HCT116 (cell line): Measurements from ENCODE around the gene THRB. TPM values are rescaled to one million over a fixed set of nuclear protein-coding genes. Genes with fewer than 3 reads are reported as not detected.

Experiments used
- ATAC-seq: fragments of 200-7000 bp; cut with Tn5 transposase; 2 replicates; pipeline ENCODE4 v1.9.1; 2020; ENCODE audit warnings: mild to moderate bottlenecking, moderate library complexity
- BruUV-seq: library from RNA; stranded (reverse); fragments of 400-500 nt; replicated peaks from 2 replicates; lab custom pipeline; 2021; lab: Mats Ljungman, UMichigan
- CTCF ChIA-PET: fragments of 300-600 bp; sonication (Branson Sonifier 250); formaldehyde crosslinking; loops from one replicate; lab custom pipeline; 2021; ENCODE audit warnings: antibody characterized with exemption; lab: Charles Lee
- POLR2A ChIA-PET: fragments of 300-600, 350-600 bp; sonication (Branson Sonifier 250); formaldehyde crosslinking; loops from one replicate; lab custom pipeline; 2021; ENCODE audit warnings: antibody characterized with exemption; lab: Charles Lee
- RAD21 ChIA-PET, 2 experiments: fragments of 300-600 bp; sonication (Branson Sonifier 250); formaldehyde crosslinking; loops; one replicate each; lab custom pipeline; 2023; ENCODE audit warnings: low total read pairs in 2 of 2; ENCODE audit not compliant: uncharacterized antibody in 2 of 2, unreplicated experiment in 2 of 2, low non-redundant PET in 1 of 2; lab: Charles Lee
- DNase-seq: peaks from one replicate; pipeline ENCODE4 v3.0.0-alpha.2; 2010; ENCODE audit warnings: low read depth, low spot score
- H2AFZ ChIP-seq: fragments of 200-600 bp; shearing (Covaris generic), sonication (generic); 2 replicates; pipeline ENCODE4 v1.6.1; 2017; ENCODE audit warnings: low read depth, mixed run types, mixed read lengths, antibody characterized with exemption, low read length; ENCODE audit not compliant: poor library complexity, severe bottlenecking
- H3K27ac ChIP-seq: 2 replicates; pipeline ENCODE4 v1.5.1; 2012; ENCODE audit warnings: low read depth, low read length
- H3K27me3 ChIP-seq: fragments of 200-600 bp; sonication (generic); 2 replicates; pipeline ENCODE4 v1.6.1; 2016; ENCODE audit warnings: mixed run types, low read length, mixed read lengths; ENCODE audit not compliant: insufficient read depth
- H3K36me3 ChIP-seq, 2 experiments: fragments of 200-500 bp in 1 of 2; fragments of 200-600 bp in 1 of 2; sonication (Bioruptor generic) in 1 of 2; sonication (generic) in 1 of 2; 2 replicates each; pipeline versions ENCODE4 v1.5.1 to v1.6.1; 2014 to 2016; ENCODE audit warnings: low read length in 2 of 2, inconsistent platforms in 1 of 2, mixed read lengths in 1 of 2, mixed run types in 1 of 2; ENCODE audit not compliant: insufficient read depth in 2 of 2, control insufficient read depth in 1 of 2
- H3K4me1 ChIP-seq, 2 experiments: fragments of 200-600 bp in 1 of 2; sonication (generic) in 1 of 2; 2 replicates each; pipeline versions ENCODE4 v1.5.1 to v1.6.1; 2012 to 2017; ENCODE audit warnings: low read length in 2 of 2, inconsistent platforms in 1 of 2, mild to moderate bottlenecking in 1 of 2, mixed read lengths in 1 of 2, mixed run types in 1 of 2, moderate library complexity in 1 of 2; ENCODE audit not compliant: insufficient read depth in 2 of 2, control insufficient read depth in 1 of 2
- H3K4me2 ChIP-seq: fragments of 200-600 bp; sonication (generic); 2 replicates; pipeline ENCODE4 v1.6.1; 2017; ENCODE audit warnings: mixed run types, low read length, mixed read lengths
- H3K4me3 ChIP-seq, 2 experiments: fragments of 200-600 bp in 1 of 2; sonication (generic) in 1 of 2; replicated peaks in 1 of 2; 2 replicates each; pipeline ENCODE4 v1.5.1; 2011 to 2016; ENCODE audit warnings: low read length in 2 of 2, control low read depth in 1 of 2, low read depth in 1 of 2, mild to moderate bottlenecking in 1 of 2, mixed read lengths in 1 of 2, mixed run types in 1 of 2
- H3K79me2 ChIP-seq: fragments of 200-600 bp; sonication (generic); 2 replicates; pipeline ENCODE4 v1.6.1; 2017; ENCODE audit warnings: mild to moderate bottlenecking, mixed run types, low read length, moderate library complexity, mixed read lengths; ENCODE audit not compliant: insufficient read depth
- H3K9ac ChIP-seq: fragments of 200-600 bp; sonication (generic); 2 replicates; pipeline ENCODE4 v1.6.1; 2016; ENCODE audit warnings: low read length, mixed read lengths
- H3K9me2 ChIP-seq: fragments of 200-600 bp; sonication (generic), shearing (Covaris generic); 2 replicates; pipeline ENCODE4 v1.6.1; 2017; ENCODE audit warnings: mixed run types, mild to moderate bottlenecking, moderate library complexity; ENCODE audit not compliant: insufficient read depth
- H3K9me3 ChIP-seq, 2 experiments: fragments of 200-500 bp in 1 of 2; fragments of 200-600 bp in 1 of 2; sonication (Bioruptor generic) in 1 of 2; sonication (generic) in 1 of 2; 2 replicates each; pipeline ENCODE4 v1.6.1; 2014 to 2017; ENCODE audit warnings: low read length in 2 of 2, mixed read lengths in 2 of 2, inconsistent platforms in 1 of 2, low read depth in 1 of 2, mild to moderate bottlenecking in 1 of 2, mixed run types in 1 of 2, moderate library complexity in 1 of 2; ENCODE audit not compliant: control insufficient read depth in 1 of 2, insufficient read depth in 1 of 2
- H4K20me1 ChIP-seq: fragments of 200-600 bp; sonication (generic), shearing (Covaris generic); 2 replicates; pipeline ENCODE4 v1.6.1; 2017; ENCODE audit warnings: mixed run types, mild to moderate bottlenecking, moderate library complexity; ENCODE audit not compliant: insufficient read depth
- CBX3 ChIP-seq: IDR thresholded peaks from 2 replicates; pipeline ENCODE4 v1.6.1; 2012; ENCODE audit warnings: low read depth
- CEBPB ChIP-seq: IDR thresholded peaks from 2 replicates; pipeline ENCODE4 v1.6.1; 2012; ENCODE audit warnings: low read depth
- CTCF ChIP-seq, 3 experiments: fragments of 200-600 bp in 1 of 3; sonication (generic) in 1 of 3; IDR thresholded peaks in 2 of 3; conservative IDR thresholded peaks in 1 of 3; 2 replicates each; pipeline ENCODE4 v1.5.1; 2012 to 2017; ENCODE audit warnings: low read depth in 2 of 3, low read length in 2 of 3, antibody characterized with exemption in 1 of 3, borderline replicate concordance in 1 of 3, control low read depth in 1 of 3, mild to moderate bottlenecking in 1 of 3, mixed read lengths in 1 of 3, mixed run types in 1 of 3, moderate library complexity in 1 of 3; ENCODE audit not compliant: insufficient read depth in 1 of 3
- EZH2phosphoT487 ChIP-seq: fragments of 200-600 bp; IDR thresholded peaks from 2 replicates; pipeline ENCODE4 v1.6.1; 2018; ENCODE audit warnings: antibody characterized with exemption, borderline replicate concordance
- FOSL1 ChIP-seq: IDR thresholded peaks from 2 replicates; pipeline ENCODE4 v1.6.1; 2012; ENCODE audit warnings: low read depth
- JUND ChIP-seq: IDR thresholded peaks from 2 replicates; pipeline ENCODE4 v1.6.1; 2012
- POLR2AphosphoS5 ChIP-seq: IDR thresholded peaks from 2 replicates; pipeline ENCODE4 v1.6.1; 2011; ENCODE audit warnings: mild to moderate bottlenecking, low read depth, low read length, moderate library complexity
- TCF7L2 ChIP-seq: IDR thresholded peaks from 2 replicates; pipeline ENCODE4 v1.7.0; 2011; ENCODE audit warnings: borderline replicate concordance, inconsistent platforms; ENCODE audit not compliant: insufficient read depth, insufficient read length; ENCODE audit errors: extremely low read depth
- YY1 ChIP-seq: IDR thresholded peaks from 2 replicates; pipeline ENCODE4 v1.6.1; 2011; ENCODE audit warnings: low read length, low read depth, moderate library complexity, mild to moderate bottlenecking; ENCODE audit not compliant: insufficient replicate concordance; ENCODE audit errors: extremely low read depth
- ZFX ChIP-seq: fragments of 450-650 bp; IDR thresholded peaks from 2 replicates; pipeline ENCODE4 v1.6.1; 2017
- intact Hi-C: fragments of 100-400 bp; cut with micrococcal nuclease; formaldehyde crosslinking; loops from 2 replicates; pipeline ENCODE4 v1.10.0; 2022
- total RNA-seq: library from RNA; stranded (reverse); gene quantifications from one replicate; pipeline ENCODE4 v1.2.1, GENCODE V29; 2021; ENCODE audit not compliant: unreplicated experiment
- TF ChIP-seq, protein P1 (sequence below): IDR thresholded peaks from 2 replicates; pipeline ENCODE4 v1.6.1; 2012
- TF ChIP-seq, protein P2 (sequence below): IDR thresholded peaks from 2 replicates; pipeline ENCODE4 v1.6.1; 2012

THRB gene
- total RNA-seq, 1 experiment from 2014 or later, result 2.5 TPM

GRCh38 chr3:24521420-24522145 is 26.9 kb upstream of the THRB start:
- TF ChIP-seq TCF7L2, result peak; percentile 28
- no peak for TF ChIP-seq FOSL1
- TF ChIP-seq, all 23 proteins: peak for 1

GRCh38 chr3:24520976-24521419 is 26.3 kb upstream of the THRB start:
- BruUV-seq, result no TSS peak
- intact Hi-C loops, result no loop called here
- TF ChIP-seq, protein P1, sequence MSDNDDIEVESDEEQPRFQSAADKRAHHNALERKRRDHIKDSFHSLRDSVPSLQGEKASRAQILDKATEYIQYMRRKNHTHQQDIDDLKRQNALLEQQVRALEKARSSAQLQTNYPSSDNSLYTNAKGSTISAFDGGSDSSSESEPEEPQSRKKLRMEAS, result no peak
- TF ChIP-seq CTCF (IDR thresholded peaks at IDR 0.05 in 2 of 3, conservative IDR thresholded peaks at IDR 0.05 in 1 of 3; ENCODE audit: borderline replicate concordance in 1 of 3, insufficient read depth in 1 of 3, low read depth in 2 of 3, low read length in 2 of 3), result no peak
- TF ChIP-seq JUND, result no peak
- TF ChIP-seq ZFX, result no peak
- no peak for TF ChIP-seq TCF7L2
- TF ChIP-seq, protein P2, sequence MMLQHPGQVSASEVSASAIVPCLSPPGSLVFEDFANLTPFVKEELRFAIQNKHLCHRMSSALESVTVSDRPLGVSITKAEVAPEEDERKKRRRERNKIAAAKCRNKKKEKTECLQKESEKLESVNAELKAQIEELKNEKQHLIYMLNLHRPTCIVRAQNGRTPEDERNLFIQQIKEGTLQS, result no peak
- TF ChIP-seq CBX3, result no peak
- no peak for TF ChIP-seq CEBPB
- TF ChIP-seq EZH2phosphoT487, result no peak
- TF ChIP-seq FOSL1, result no peak
- no peak for TF ChIP-seq YY1
- TF ChIP-seq POLR2AphosphoS5, result no peak

More at GRCh38 chr3:24521420-24522145, 26.9 kb upstream of the THRB start:
- DNase-seq (no peak), ATAC-seq (peak; percentile 41)
- Histone ChIP-seq H3K9ac (no peak overlapping the region), H3K79me2 (no peaks in the 10 kb centered on the region), H3K4me3 (peak overlapping the region; percentile 7 to 26; a peak in 1 of 4 replicates), H3K4me1 (peaks cover 0 to 15% of the 10 kb centered on the region in 2 experiments; a peak in 2 of 4 replicates), H3K4me2 (peak overlapping the region; percentile 29), H2AFZ (no peak overlapping the region), H3K9me3 (no peaks in the 10 kb centered on the region), H3K9me2 (no peaks in the 10 kb centered on the region), H3K27ac (no peak overlapping the region), H3K27me3 (no peaks in the 10 kb centered on the region), H3K36me3 (no peaks in the 10 kb centered on the region), H4K20me1 (no peaks in the 10 kb centered on the region)
- intact Hi-C loops, result no loop called here
- CTCF ChIA-PET, result no interaction called here
- POLR2A ChIA-PET, result no interaction called here
- RAD21 ChIA-PET, result no interaction called here
- BruUV-seq, result no TSS peak

More at GRCh38 chr3:24520976-24521419, 26.3 kb upstream of the THRB start:
- no peaks in the 10 kb centered on the region for H3K27me3 ChIP-seq
- H3K9me3 ChIP-seq, result no peaks in the 10 kb centered on the region
- ChIA-PET POLR2A (no interaction called here), RAD21 (no interaction called here), CTCF (no interaction called here)
- ATAC-seq, result peak; percentile 52
- no peaks in the 10 kb centered on the region for H3K79me2 ChIP-seq
- no peaks in the 10 kb centered on the region for H3K9me2 ChIP-seq
- no peak overlapping the region for H2AFZ ChIP-seq
- no peaks in the 10 kb centered on the region for H3K36me3 ChIP-seq
- no peaks in the 10 kb centered on the region for H4K20me1 ChIP-seq
- H3K4me1 ChIP-seq, result peaks cover 0 to 15% of the 10 kb centered on the region in 2 experiments; a peak in 2 of 4 replicates
- H3K9ac ChIP-seq, result no peak overlapping the region
- peak overlapping the region; percentile 7 to 26; a peak in 1 of 4 replicates for H3K4me3 ChIP-seq
- no peak overlapping the region for H3K27ac ChIP-seq
- DNase-seq, result no peak
- H3K4me2 ChIP-seq, result peak overlapping the region; percentile 29
